A673 (cell line): ENCODE data around the gene PUS7.

ENCODE experiments used
- CTCF ChIP-seq: fragments of 300-800, 200-600 bp; sonication (generic); conservative IDR thresholded peaks from 2 replicates; pipeline ENCODE4 v1.5.1; 2017; ENCODE audit warnings: low read depth, mild to moderate bottlenecking, antibody characterized with exemption, low read length, moderate library complexity, mixed read lengths
- EZH2 ChIP-seq: fragments of 200-600 bp; sonication (generic); IDR thresholded peaks from 2 replicates; pipeline ENCODE4 v1.6.1; 2017; ENCODE audit warnings: borderline replicate concordance, low read depth, mild to moderate bottlenecking, mixed read lengths, antibody characterized with exemption, low read length; ENCODE audit not compliant: poor library complexity, severe bottlenecking

- no peak for TF ChIP-seq EZH2
- TF ChIP-seq CTCF, result no peak
These were observed 77.6 kb downstream of the PUS7 start for GRCh38 chr7:105444342-105444987.
